Transverse colon (tissue), 3 donors: ENCODE measurements around the gene EHBP1.

Experiments
- POLR2A ChIP-seq: fragments of 450-650 bp; IDR thresholded peaks from one replicate; pipeline ENCODE4 v1.6.1; 2016; ENCODE audit warnings: antibody characterized with exemption, mild to moderate bottlenecking, moderate library complexity
- TF ChIP-seq, protein P1 (sequence below), 5 experiments: fragments of 200-600 bp in 3 of 5; fragments of 450-650 bp in 2 of 5; sonication (generic) in 3 of 5; IDR thresholded peaks; 1 replicate in 2 of 5; 2 replicates in 3 of 5; pipeline ENCODE4 v1.5.1; 2016 to 2017; ENCODE audit warnings: antibody characterized with exemption in 5 of 5, inconsistent platforms in 3 of 5, mild to moderate bottlenecking in 2 of 5, moderate library complexity in 1 of 5

DNA sequence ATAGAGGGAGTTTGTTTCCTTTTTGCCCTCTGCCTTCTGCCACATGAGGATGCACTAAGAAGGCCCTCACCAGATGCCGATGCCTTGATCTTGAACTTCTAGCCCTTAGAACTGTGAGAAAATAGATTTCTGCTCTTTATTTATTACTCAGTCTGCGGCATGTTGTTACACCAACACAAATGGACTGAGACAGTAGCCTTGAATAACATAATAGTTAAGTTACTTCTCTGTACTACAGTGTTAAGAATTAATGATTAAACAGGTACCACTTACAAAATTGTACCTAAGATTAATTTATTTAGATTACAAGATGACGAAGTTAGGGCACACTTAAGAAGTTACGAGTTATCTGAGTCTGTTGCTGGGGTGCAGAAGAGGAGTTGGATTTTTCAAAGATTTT, 42.4 kb downstream of the EHBP1 start:
- no peak for TF ChIP-seq POLR2A
- TF ChIP-seq, protein P1, sequence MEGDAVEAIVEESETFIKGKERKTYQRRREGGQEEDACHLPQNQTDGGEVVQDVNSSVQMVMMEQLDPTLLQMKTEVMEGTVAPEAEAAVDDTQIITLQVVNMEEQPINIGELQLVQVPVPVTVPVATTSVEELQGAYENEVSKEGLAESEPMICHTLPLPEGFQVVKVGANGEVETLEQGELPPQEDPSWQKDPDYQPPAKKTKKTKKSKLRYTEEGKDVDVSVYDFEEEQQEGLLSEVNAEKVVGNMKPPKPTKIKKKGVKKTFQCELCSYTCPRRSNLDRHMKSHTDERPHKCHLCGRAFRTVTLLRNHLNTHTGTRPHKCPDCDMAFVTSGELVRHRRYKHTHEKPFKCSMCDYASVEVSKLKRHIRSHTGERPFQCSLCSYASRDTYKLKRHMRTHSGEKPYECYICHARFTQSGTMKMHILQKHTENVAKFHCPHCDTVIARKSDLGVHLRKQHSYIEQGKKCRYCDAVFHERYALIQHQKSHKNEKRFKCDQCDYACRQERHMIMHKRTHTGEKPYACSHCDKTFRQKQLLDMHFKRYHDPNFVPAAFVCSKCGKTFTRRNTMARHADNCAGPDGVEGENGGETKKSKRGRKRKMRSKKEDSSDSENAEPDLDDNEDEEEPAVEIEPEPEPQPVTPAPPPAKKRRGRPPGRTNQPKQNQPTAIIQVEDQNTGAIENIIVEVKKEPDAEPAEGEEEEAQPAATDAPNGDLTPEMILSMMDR (IDR thresholded peaks at IDR 0.05) = no peak
